SK-N-SH (cell line): ENCODE data around the gene CLN5.
A peak's percentile ranks its signal among the peaks of the same experiment; 100 is the strongest.

Experiments used
- GATA2 ChIP-seq: sonication (generic); formaldehyde crosslinking; IDR thresholded peaks from 2 replicates; pipeline ENCODE4 v1.5.0; 2020; ENCODE audit warnings: mild to moderate bottlenecking, missing genetic modification reagents
- NFIC ChIP-seq: IDR thresholded peaks from 2 replicates; pipeline ENCODE4 v1.4.0; 2012; ENCODE audit warnings: borderline replicate concordance
- POLR2AphosphoS5 ChIP-seq: IDR thresholded peaks from 2 replicates; pipeline ENCODE4 v1.6.1; 2012; ENCODE audit warnings: low read depth, low read length
- REST ChIP-seq: IDR thresholded peaks from 2 replicates; pipeline ENCODE4 v1.6.1; 2012; ENCODE audit warnings: mild to moderate bottlenecking, low read depth, low read length, moderate library complexity
- SIN3A ChIP-seq: IDR thresholded peaks from 2 replicates; pipeline ENCODE4 v1.6.1; 2012; ENCODE audit warnings: low read depth, mild to moderate bottlenecking, low read length, moderate library complexity, borderline replicate concordance
- TCF12 ChIP-seq: IDR thresholded peaks from 2 replicates; pipeline ENCODE4 v1.4.0; 2012
- TF ChIP-seq, protein P1 (sequence below): fragments of 200-600 bp; sonication (generic); IDR thresholded peaks from 2 replicates; pipeline ENCODE4 v1.6.1; 2017; ENCODE audit warnings: antibody characterized with exemption, mild to moderate bottlenecking, moderate library complexity

DNA sequence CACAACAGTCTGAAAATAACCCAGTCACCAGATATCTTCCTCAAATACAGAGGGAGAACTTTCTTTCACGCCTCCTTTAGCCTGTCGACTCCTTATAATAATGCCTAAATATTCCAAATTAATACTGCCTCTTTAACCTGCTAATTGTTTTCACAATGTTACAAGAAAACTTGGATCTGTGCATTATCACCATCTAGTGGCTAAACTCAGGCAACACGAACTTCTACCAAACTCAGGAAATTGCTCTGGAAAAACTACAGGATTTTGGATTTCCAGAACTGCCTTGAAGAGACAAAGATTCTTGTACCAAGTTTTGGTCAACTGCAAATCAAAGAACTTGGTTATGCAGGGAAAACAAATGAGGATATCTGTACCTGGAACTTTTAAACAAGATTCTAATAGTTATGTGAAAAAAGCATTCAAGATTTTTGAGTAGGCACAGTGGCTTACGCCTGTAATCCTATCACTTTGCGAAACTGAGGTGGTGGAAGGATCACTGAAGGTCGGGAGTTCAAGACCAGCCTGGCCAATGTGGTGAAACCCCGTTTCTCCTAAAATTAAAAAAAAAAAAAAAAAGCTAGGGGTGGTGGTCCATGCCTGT, 10.8 kb downstream of the CLN5 start:
- TF ChIP-seq TCF12 (no peak), POLR2AphosphoS5 (no peak), GATA2 (CRISPR knock-in tag) (no peak), NFIC (no peak), REST (no peak), SIN3A (no peak)
- TF ChIP-seq, protein P1, sequence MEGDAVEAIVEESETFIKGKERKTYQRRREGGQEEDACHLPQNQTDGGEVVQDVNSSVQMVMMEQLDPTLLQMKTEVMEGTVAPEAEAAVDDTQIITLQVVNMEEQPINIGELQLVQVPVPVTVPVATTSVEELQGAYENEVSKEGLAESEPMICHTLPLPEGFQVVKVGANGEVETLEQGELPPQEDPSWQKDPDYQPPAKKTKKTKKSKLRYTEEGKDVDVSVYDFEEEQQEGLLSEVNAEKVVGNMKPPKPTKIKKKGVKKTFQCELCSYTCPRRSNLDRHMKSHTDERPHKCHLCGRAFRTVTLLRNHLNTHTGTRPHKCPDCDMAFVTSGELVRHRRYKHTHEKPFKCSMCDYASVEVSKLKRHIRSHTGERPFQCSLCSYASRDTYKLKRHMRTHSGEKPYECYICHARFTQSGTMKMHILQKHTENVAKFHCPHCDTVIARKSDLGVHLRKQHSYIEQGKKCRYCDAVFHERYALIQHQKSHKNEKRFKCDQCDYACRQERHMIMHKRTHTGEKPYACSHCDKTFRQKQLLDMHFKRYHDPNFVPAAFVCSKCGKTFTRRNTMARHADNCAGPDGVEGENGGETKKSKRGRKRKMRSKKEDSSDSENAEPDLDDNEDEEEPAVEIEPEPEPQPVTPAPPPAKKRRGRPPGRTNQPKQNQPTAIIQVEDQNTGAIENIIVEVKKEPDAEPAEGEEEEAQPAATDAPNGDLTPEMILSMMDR, result peak; percentile 76
